H1 (cell line): ENCODE measurements around the gene PAQR8. TPM values are rescaled to one million over a fixed set of nuclear protein-coding genes. Genes with fewer than 3 reads are reported as not detected.

ENCODE experiments used
- CTCF ChIA-PET: fragments of 300-600 bp; sonication (Branson Sonifier 250); formaldehyde crosslinking; loops from one replicate; lab custom pipeline; 2021; ENCODE audit not compliant: partially characterized antibody; lab: Charles Lee
- POLR2A ChIA-PET: fragments of 300-600 bp; sonication (Branson Sonifier 250); formaldehyde crosslinking; loops from one replicate; lab custom pipeline; 2021; ENCODE audit warnings: inconsistent platforms; ENCODE audit not compliant: partially characterized antibody; lab: Charles Lee
- DNase-seq, 2 experiments: peaks; one replicate each; pipeline versions ENCODE4 v3.0.0 to v3.0.0-alpha.2; 2010 to 2022; ENCODE audit warnings: low spot score in 2 of 2, low read depth in 1 of 2, mixed read lengths in 1 of 2
- FAIRE-seq: peaks from 2 replicates; lab custom pipeline; 2011; peaks lifted over from hg19 to GRCh38; lab: Jason Lieb, UNC
- H2AFZ ChIP-seq: 2 replicates; pipeline ENCODE4 v1.8.1; 2012; ENCODE audit warnings: low read length, inconsistent platforms
- H2AK5ac ChIP-seq: 2 replicates; pipeline ENCODE4 v1.6.1; 2013; ENCODE audit warnings: low read depth, low read length
- H2BK120ac ChIP-seq: replicated peaks from 2 replicates; pipeline ENCODE3; 2013; ENCODE audit warnings: low read depth, low read length, inconsistent platforms
- H2BK12ac ChIP-seq: 2 replicates; pipeline ENCODE4 v1.6.1; 2013; ENCODE audit warnings: low read depth, low read length
- H2BK15ac ChIP-seq: 2 replicates; pipeline ENCODE4 v1.6.1; 2013; ENCODE audit warnings: low read length
- H2BK20ac ChIP-seq: 2 replicates; pipeline ENCODE4 v1.6.1; 2013; ENCODE audit warnings: low read length
- H2BK5ac ChIP-seq: 2 replicates; pipeline ENCODE4 v1.6.1; 2013; ENCODE audit warnings: low read depth, low read length
- H3K14ac ChIP-seq: 2 replicates; pipeline ENCODE4 v1.6.1; 2013; ENCODE audit warnings: inconsistent platforms; ENCODE audit not compliant: insufficient read length
- H3K18ac ChIP-seq: 2 replicates; pipeline ENCODE4 v1.6.1; 2013; ENCODE audit warnings: low read length; ENCODE audit errors: extremely low read depth
- H3K23ac ChIP-seq: 2 replicates; pipeline ENCODE4 v1.6.1; 2013; ENCODE audit warnings: inconsistent platforms; ENCODE audit not compliant: insufficient read length
- H3K23me2 ChIP-seq: 2 replicates; pipeline ENCODE4 v1.6.1; 2013; ENCODE audit warnings: low read depth, low read length
- H3K27ac ChIP-seq: 2 replicates; pipeline ENCODE4 v1.6.1; 2011; ENCODE audit warnings: low read depth, low read length, inconsistent platforms
- H3K27me3 ChIP-seq, 4 experiments: replicated peaks in 1 of 4; 1 replicate in 1 of 4; 2 replicates in 3 of 4; pipeline versions ENCODE4 v1.6.1 to v1.8.1; 2011 to 2013; ENCODE audit warnings: low read length in 3 of 4, mild to moderate bottlenecking in 3 of 4, inconsistent platforms in 2 of 4, mixed read lengths in 2 of 4, moderate library complexity in 1 of 4; ENCODE audit not compliant: control insufficient read depth in 3 of 4, insufficient read depth in 3 of 4; ENCODE audit errors: extremely low read depth in 1 of 4
- H3K36me3 ChIP-seq, 4 experiments: 2 replicates each; pipeline versions ENCODE4 v1.6.1 to v1.8.1; 2011 to 2013; ENCODE audit warnings: mild to moderate bottlenecking in 4 of 4, low read length in 3 of 4, moderate library complexity in 2 of 4, control low read depth in 1 of 4, inconsistent platforms in 1 of 4; ENCODE audit not compliant: insufficient read depth in 4 of 4, control insufficient read depth in 2 of 4
- H3K4ac ChIP-seq: replicated peaks from 2 replicates; pipeline ENCODE3; 2013; ENCODE audit warnings: low read length, low read depth, mixed read lengths, inconsistent platforms; ENCODE audit not compliant: insufficient read length
- H3K4me1 ChIP-seq, 4 experiments: replicated peaks in 1 of 4; 1 replicate in 1 of 4; 2 replicates in 3 of 4; pipeline versions ENCODE4 v1.6.1 to v1.8.1; 2011 to 2013; ENCODE audit warnings: low read length in 3 of 4, inconsistent platforms in 2 of 4, mixed read lengths in 1 of 4; ENCODE audit not compliant: insufficient read depth in 4 of 4, control insufficient read depth in 3 of 4
- H3K4me2 ChIP-seq, 2 experiments: 2 replicates each; pipeline versions ENCODE4 v1.6.1 to v1.8.1; 2011 to 2013; ENCODE audit warnings: low read depth in 2 of 2, low read length in 2 of 2, control low read depth in 1 of 2, inconsistent platforms in 1 of 2, mild to moderate bottlenecking in 1 of 2; ENCODE audit not compliant: insufficient read depth in 1 of 2
- H3K4me3 ChIP-seq, 4 experiments: fragments of 200-600, 300-600 bp in 1 of 4; sonication (generic), shearing (Covaris generic), sonication (Bioruptor Twin) in 1 of 4; 2 replicates each; pipeline versions ENCODE4 v1.5.1 to v1.8.1; 2011 to 2016; ENCODE audit warnings: low read length in 4 of 4, low read depth in 3 of 4, control low read depth in 2 of 4, inconsistent platforms in 2 of 4, mild to moderate bottlenecking in 2 of 4, mixed read lengths in 1 of 4, moderate library complexity in 1 of 4; ENCODE audit not compliant: insufficient read depth in 2 of 4; ENCODE audit errors: extremely low read depth in 1 of 4
- H3K56ac ChIP-seq: replicated peaks from 2 replicates; pipeline ENCODE3; 2013; ENCODE audit warnings: low read depth, mild to moderate bottlenecking, mixed read lengths, low read length, inconsistent platforms; ENCODE audit not compliant: insufficient read length
- H3K79me1 ChIP-seq: 2 replicates; pipeline ENCODE4 v1.6.1; 2013; ENCODE audit warnings: low read depth, low read length, control low read depth
- H3K79me2 ChIP-seq, 2 experiments: 2 replicates each; pipeline versions ENCODE4 v1.6.1 to v1.8.1; 2012 to 2013; ENCODE audit warnings: low read length in 2 of 2, mild to moderate bottlenecking in 2 of 2, inconsistent platforms in 1 of 2; ENCODE audit not compliant: insufficient read depth in 2 of 2, control insufficient read depth in 1 of 2
- H3K9ac ChIP-seq, 4 experiments: replicated peaks in 1 of 4; 1 replicate in 1 of 4; 2 replicates in 3 of 4; pipeline versions ENCODE4 v1.6.1 to v1.8.1; 2011 to 2013; ENCODE audit warnings: low read depth in 3 of 4, low read length in 3 of 4, control low read depth in 2 of 4, mild to moderate bottlenecking in 2 of 4, moderate library complexity in 2 of 4, inconsistent platforms in 1 of 4; ENCODE audit errors: extremely low read depth in 1 of 4
- H3K9me3 ChIP-seq, 2 experiments: 2 replicates each; pipeline versions ENCODE4 v1.6.1 to v1.8.1; 2012 to 2013; ENCODE audit warnings: mild to moderate bottlenecking in 2 of 2, moderate library complexity in 2 of 2, control low read depth in 1 of 2, inconsistent platforms in 1 of 2, low read depth in 1 of 2, low read length in 1 of 2, mixed read lengths in 1 of 2; ENCODE audit not compliant: insufficient read depth in 2 of 2
- H4K20me1 ChIP-seq, 2 experiments: replicated peaks in 1 of 2; 2 replicates each; pipeline versions ENCODE3 to v1.8.1; 2011 to 2013; ENCODE audit warnings: inconsistent platforms in 2 of 2, low read length in 2 of 2, mild to moderate bottlenecking in 1 of 2; ENCODE audit not compliant: insufficient read depth in 2 of 2, control insufficient read depth in 1 of 2
- H4K5ac ChIP-seq: 2 replicates; pipeline ENCODE4 v1.6.1; 2013; ENCODE audit warnings: low read length, low read depth, mixed read lengths, inconsistent platforms; ENCODE audit not compliant: insufficient read length
- H4K8ac ChIP-seq: 2 replicates; pipeline ENCODE4 v1.8.0; 2013; ENCODE audit warnings: mild to moderate bottlenecking, moderate library complexity, low read length, inconsistent platforms; ENCODE audit not compliant: insufficient read depth; ENCODE audit errors: extremely low read depth
- H4K91ac ChIP-seq: replicated peaks from 2 replicates; pipeline ENCODE3; 2013; ENCODE audit warnings: low read length, mixed read lengths, inconsistent platforms; ENCODE audit not compliant: insufficient read length
- GTF2F1 ChIP-seq: IDR thresholded peaks from 2 replicates; pipeline ENCODE4 v1.6.1; 2012; ENCODE audit warnings: low read depth, low read length, improper control_type of control experiment, borderline replicate concordance
- KDM5A ChIP-seq: fragments of 200-600 bp; IDR thresholded peaks from 2 replicates; pipeline ENCODE4 v1.7.1; 2012; ENCODE audit warnings: mild to moderate bottlenecking, low read length, inconsistent platforms, mixed read lengths
- NANOG ChIP-seq: IDR thresholded peaks from 2 replicates; pipeline ENCODE4 v1.6.1; 2011; ENCODE audit warnings: low read length, low read depth, mild to moderate bottlenecking, inconsistent platforms; ENCODE audit not compliant: insufficient read depth, poor library complexity, severe bottlenecking
- WGBS, 2 experiments: shearing (Covaris generic) in 1 of 2; methylation state at CpG; one replicate each; pipeline versions ENCODE4 v1.1.6 to v1.1.7; 2013 to 2015; ENCODE audit warnings: low lambda C conversion rate in 2 of 2, mixed read lengths in 2 of 2, inconsistent platforms in 1 of 2, low coverage in 1 of 2, missing lambda C conversion rate in 1 of 2; ENCODE audit not compliant: insufficient replicate concordance in 2 of 2, insufficient coverage in 1 of 2, insufficient read length in 1 of 2; ENCODE audit errors: extremely low coverage in 1 of 2, missing lambda C conversion rate in 1 of 2; 5-methylcytosine and 5-hydroxymethylcytosine counted together
- polyA plus RNA-seq, 7 experiments: library from polyadenylated mRNA; depleted of rRNA in 3 of 7; stranded (reverse) in 5 of 7; unstranded in 2 of 7; fragments of >200 nt in 5 of 7; fragments of 200-250 nt in 2 of 7; gene quantifications; 1 replicate in 5 of 7; 2 replicates in 1 of 7; 4 replicates in 1 of 7; pipeline versions ENCODE4 v1.2.1 to v1.2.3, GENCODE V29; 2011 to 2013; ENCODE audit warnings: missing spikeins in 2 of 7, mixed read lengths in 2 of 7
- total RNA-seq: library from RNA; stranded (reverse); fragmentation: NEBNext Ultra II Directional; extraction: Animal tissue kit (Norgen Biotek cat#: 25700); gene quantifications from 2 replicates; pipeline ENCODE4 v1.2.1, GENCODE V29; 2021

PAQR8 gene
- total and polyA plus RNA-seq, 2 of the 8 experiments (the other 6 are each of a cell fraction or from before 2014, with no cell fraction given): 7.6 to 9.6 TPM

GRCh38 chr6:52376763-52377162 lies 14.8 kb downstream of the PAQR8 start:
- H3K79me2 ChIP-seq: no peaks in the 10 kb centered on the region
- POLR2A ChIA-PET: interaction anchor here (0.6 to 2.5 kb wide), 4 partner anchors 24 to 288 kb away, joined by 3 to 6 read pairs (median 4); partner anchors contain the start of gene MCM3
- H2AFZ ChIP-seq: no peak overlapping the region
- CTCF ChIA-PET: interaction anchor here (0.6 to 1.4 kb wide), 6 partner anchors 10 to 258 kb away, joined by 3 to 5 read pairs (median 3); no protein-coding TSS in a partner anchor
- no peak overlapping the region for H4K8ac ChIP-seq
- H4K20me1 ChIP-seq: no peaks in the 10 kb centered on the region
- H3K79me1 ChIP-seq: no peaks in the 10 kb centered on the region
- no peak overlapping the region for H3K27ac ChIP-seq
- no peak overlapping the region for H2BK12ac ChIP-seq
- no peak overlapping the region for H3K9ac ChIP-seq
- H2BK120ac ChIP-seq: no peak overlapping the region
- no peaks in the 10 kb centered on the region for H3K27me3 ChIP-seq
- H3K56ac ChIP-seq: no peak overlapping the region
- no peak overlapping the region for H3K18ac ChIP-seq
- no peaks in the 10 kb centered on the region for H3K36me3 ChIP-seq
- no peak overlapping the region for H3K4me2 ChIP-seq
- H3K4ac ChIP-seq: no peak overlapping the region
- DNase-seq: no peak
- H2BK15ac ChIP-seq: no peak overlapping the region
- no peak overlapping the region for H3K4me3 ChIP-seq
- FAIRE-seq: no peak
- no peak overlapping the region for H3K23ac ChIP-seq
- no peak overlapping the region for H2BK20ac ChIP-seq
- H3K4me1 ChIP-seq: peaks cover 0 to 2% (median 0%) of the 10 kb centered on the region in 4 experiments; a peak in 1 of 7 replicates
- no peak overlapping the region for H4K5ac ChIP-seq
- H2AK5ac ChIP-seq: no peak overlapping the region
- H4K91ac ChIP-seq: no peak overlapping the region
- no peak overlapping the region for H2BK5ac ChIP-seq
- 94% methylated on average over 3 of the region's 3 CpGs; no CpG with 5 or more reads in 1 of the 2 experiments for WGBS, 2 experiments
- no peaks in the 10 kb centered on the region for H3K9me3 ChIP-seq
- TF ChIP-seq NANOG: no peak
- no peak for TF ChIP-seq KDM5A
- no peak for TF ChIP-seq GTF2F1
- no peak overlapping the region for H3K14ac ChIP-seq
- H3K23me2 ChIP-seq: no peaks in the 10 kb centered on the region
